ENCODE data around the gene AHRR.
"Not testable (repeated sequence)": the region's sequence is repeated elsewhere in the genome, so short reads cannot be mapped to it uniquely, and the experiment has no call there.

DNA sequence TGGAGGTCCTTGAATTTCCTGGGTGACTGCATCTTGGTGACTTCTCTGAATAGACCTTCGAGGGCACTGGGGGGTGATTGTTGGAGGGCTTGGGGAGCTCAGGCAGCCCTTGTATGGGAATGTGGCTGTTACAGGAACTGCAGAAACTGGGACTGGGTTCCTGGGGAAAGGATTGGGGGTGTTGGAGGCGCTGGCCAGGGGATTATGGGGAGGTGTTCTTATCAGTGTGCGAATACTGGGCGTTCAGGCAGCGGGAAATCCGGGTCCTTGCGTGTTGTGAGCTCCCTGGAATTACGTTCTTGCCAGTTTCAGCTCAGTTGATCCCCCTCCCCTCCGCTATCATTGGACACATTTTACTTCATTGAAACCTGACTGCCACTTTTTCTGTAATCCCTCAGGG lies 48.4 kb upstream of the AHRR start:
- not testable (repeated sequence) for TF ChIP-seq EZH2 (IDR thresholded peaks at IDR 0.05; ENCODE audit: borderline replicate concordance, low read length)
- TF ChIP-seq, protein P1, sequence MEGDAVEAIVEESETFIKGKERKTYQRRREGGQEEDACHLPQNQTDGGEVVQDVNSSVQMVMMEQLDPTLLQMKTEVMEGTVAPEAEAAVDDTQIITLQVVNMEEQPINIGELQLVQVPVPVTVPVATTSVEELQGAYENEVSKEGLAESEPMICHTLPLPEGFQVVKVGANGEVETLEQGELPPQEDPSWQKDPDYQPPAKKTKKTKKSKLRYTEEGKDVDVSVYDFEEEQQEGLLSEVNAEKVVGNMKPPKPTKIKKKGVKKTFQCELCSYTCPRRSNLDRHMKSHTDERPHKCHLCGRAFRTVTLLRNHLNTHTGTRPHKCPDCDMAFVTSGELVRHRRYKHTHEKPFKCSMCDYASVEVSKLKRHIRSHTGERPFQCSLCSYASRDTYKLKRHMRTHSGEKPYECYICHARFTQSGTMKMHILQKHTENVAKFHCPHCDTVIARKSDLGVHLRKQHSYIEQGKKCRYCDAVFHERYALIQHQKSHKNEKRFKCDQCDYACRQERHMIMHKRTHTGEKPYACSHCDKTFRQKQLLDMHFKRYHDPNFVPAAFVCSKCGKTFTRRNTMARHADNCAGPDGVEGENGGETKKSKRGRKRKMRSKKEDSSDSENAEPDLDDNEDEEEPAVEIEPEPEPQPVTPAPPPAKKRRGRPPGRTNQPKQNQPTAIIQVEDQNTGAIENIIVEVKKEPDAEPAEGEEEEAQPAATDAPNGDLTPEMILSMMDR (IDR thresholded peaks at IDR 0.05; ENCODE audit: low read length), result not testable (repeated sequence)
